ENCODE results near the gene NEXMIF.

The NEXMIF gene

GRCh38 chrX:74949717-74950116 is 24.5 kb upstream of the NEXMIF start (continued):
- TF ChIP-seq ZBTB44 (tag by site-specific recombination; IDR thresholded peaks at IDR 0.05): no peak

GRCh38 chrX:74940414-74940813 is 15.2 kb upstream of the NEXMIF start:
- Histone ChIP-seq H3K36me3 (ENCODE audit: control insufficient read depth in 2 of 2, insufficient read depth in 1 of 2, low read length in 2 of 2) (no peaks in the 10 kb centered on the region), H3K4me3 (ENCODE audit: low read depth, low read length) (no peak overlapping the region), H3K27ac (ENCODE audit: extremely low read depth, low read depth, low read length) (no peak overlapping the region), H3K9me3 (ENCODE audit: control insufficient read depth, insufficient read depth, low read depth, low read length) (peaks cover 17% of the 10 kb centered on the region), H3K4me1 (ENCODE audit: control insufficient read depth, insufficient read depth, low read length) (no peaks in the 10 kb centered on the region)
- ChIA-PET CTCF (no interaction called here), POLR2A (no interaction called here)
- TF ChIP-seq ZNF23 (tag by site-specific recombination; IDR thresholded peaks at IDR 0.05; ENCODE audit: borderline replicate concordance): no peak
- TF ChIP-seq ZNF133 (tag by site-specific recombination; IDR thresholded peaks at IDR 0.05): no peak
- no peak for TF ChIP-seq ZNF558 (tag by site-specific recombination; IDR thresholded peaks at IDR 0.05)

- Histone ChIP-seq H3K4me1 (ENCODE audit: control insufficient read depth, insufficient read depth, low read length) (no peaks in the 10 kb centered on the region), H3K4me3 (ENCODE audit: low read depth, low read length) (no peak overlapping the region), H3K27ac (ENCODE audit: extremely low read depth, low read depth, low read length) (no peak overlapping the region), H3K36me3 (ENCODE audit: control insufficient read depth in 2 of 2, insufficient read depth in 1 of 2, low read length in 2 of 2) (no peaks in the 10 kb centered on the region), H3K9me3 (ENCODE audit: control insufficient read depth, insufficient read depth, low read depth, low read length) (no peaks in the 10 kb centered on the region)
- TF ChIP-seq REST (tag by site-specific recombination; IDR thresholded peaks at IDR 0.05) (peak; percentile 96), AEBP2 (tag by site-specific recombination; IDR thresholded peaks at IDR 0.05; ENCODE audit: borderline replicate concordance) (no peak)
- ChIA-PET POLR2A (no interaction called here), CTCF (no interaction called here)
These were observed 6.0 kb upstream of the NEXMIF start for GRCh38 chrX:74931214-74931613.

GRCh38 chrX:74924449-74925224 is 615 bp downstream of the NEXMIF start:
- TF ChIP-seq ZNF223 (tag by site-specific recombination; IDR thresholded peaks at IDR 0.05) (no peak), ZNF624 (tag by site-specific recombination; IDR thresholded peaks at IDR 0.05) (no peak), GLIS1 (tag by site-specific recombination; IDR thresholded peaks at IDR 0.05) (peak; percentile 34; the same call in 1 of the 2 replicates), ZNF155 (tag by site-specific recombination; IDR thresholded peaks at IDR 0.05) (no peak), ZBTB20 (tag by site-specific recombination; IDR thresholded peaks at IDR 0.05) (peak; percentile 80), ZNF560 (tag by site-specific recombination; IDR thresholded peaks at IDR 0.05; ENCODE audit: borderline replicate concordance) (0 out of 2 replicates have a peak, but pooled peaks have one; percentile 27), ZBTB11 (tag by site-specific recombination; conservative IDR thresholded peaks at IDR 0.05; ENCODE audit: low read depth) (no peak), HOXC10 (CRISPR knock-in tag; IDR thresholded peaks at IDR 0.05) (no peak), ZBTB26 (tag by site-specific recombination; optimal IDR thresholded peaks at IDR 0.05) (peak; percentile 69), ZNF354C (tag by site-specific recombination; IDR thresholded peaks at IDR 0.05; ENCODE audit: borderline replicate concordance, low read depth) (no peak)

More at GRCh38 chrX:74924449-74925224, 615 bp downstream of the NEXMIF start:
- Histone ChIP-seq H3K4me1 (ENCODE audit: control insufficient read depth, insufficient read depth, low read length) (no peaks in the 10 kb centered on the region), H3K27ac (ENCODE audit: extremely low read depth, low read depth, low read length) (no peak overlapping the region; the same call in 1 of the 2 replicates), H3K9me3 (ENCODE audit: control insufficient read depth, insufficient read depth, low read depth, low read length) (no peaks in the 10 kb centered on the region), H3K4me3 (ENCODE audit: low read depth, low read length) (peak overlapping the region; percentile 30), H3K36me3 (ENCODE audit: control insufficient read depth in 2 of 2, insufficient read depth in 1 of 2, low read length in 2 of 2) (no peaks in the 10 kb centered on the region)
- CTCF ChIA-PET: no interaction called here
- POLR2A ChIA-PET: no interaction called here
